ENCODE data around the gene PIAS1. TPM values are rescaled to one million over a fixed set of nuclear protein-coding genes. Genes with fewer than 3 reads are reported as not detected.

Gene PIAS1
- total RNA-seq, 1 experiment from 2014 or later = 25.9 TPM

- TF ChIP-seq TCF7L2 (IDR thresholded peaks at IDR 0.05; ENCODE audit: borderline replicate concordance, extremely low read depth, insufficient read depth, insufficient read length) (no peak), ZNF274 (IDR thresholded peaks at IDR 0.05; ENCODE audit: low read depth, low read length) (no peak), EGR1 (IDR thresholded peaks at IDR 0.05; ENCODE audit: low read depth) (no peak), POLR2AphosphoS5 (IDR thresholded peaks at IDR 0.05; ENCODE audit: low read depth, low read length) (no peak), CEBPB (IDR thresholded peaks at IDR 0.05; ENCODE audit: low read depth) (no peak), MAX (IDR thresholded peaks at IDR 0.05) (no peak), RAD21 (IDR thresholded peaks at IDR 0.05; ENCODE audit: low read depth) (no peak), JUND (IDR thresholded peaks at IDR 0.05) (no peak), ZBTB33 (IDR thresholded peaks at IDR 0.05; ENCODE audit: extremely low read depth, insufficient replicate concordance, low read length) (no peak), EZH2 (IDR thresholded peaks at IDR 0.05) (no peak)
Observed at GRCh38 chr15:68052431-68052830, 1.7 kb upstream of the PIAS1 start (continued).

GRCh38 chr15:68053001-68053400, 1.1 kb upstream of the PIAS1 start:
- Histone ChIP-seq H3K27ac (ENCODE audit: low read depth, low read length) (no peak overlapping the region), H3K4me3 (replicated peaks in 1 of 2; ENCODE audit: low read depth in 1 of 2, low read length in 2 of 2) (no peak overlapping the region), H3K79me2 (ENCODE audit: insufficient read depth, low read length) (peaks cover 38% of the 10 kb centered on the region), H3K4me1 (ENCODE audit: control insufficient read depth in 1 of 2, insufficient read depth in 2 of 2, low read length in 2 of 2) (peaks cover 9 to 15% of the 10 kb centered on the region in 2 experiments), H3K9ac (ENCODE audit: low read length) (no peak overlapping the region), H3K4me2 (ENCODE audit: low read length) (no peak overlapping the region), H4K20me1 (ENCODE audit: insufficient read depth) (peaks cover 7% of the 10 kb centered on the region; the same call in 1 of the 2 replicates), H3K36me3 (ENCODE audit: control insufficient read depth in 1 of 2, insufficient read depth in 2 of 2, low read length in 2 of 2) (no peaks in the 10 kb centered on the region), H3K9me3 (ENCODE audit: control insufficient read depth in 1 of 2, insufficient read depth in 1 of 2, low read depth in 1 of 2, low read length in 2 of 2) (no peaks in the 10 kb centered on the region), H3K27me3 (ENCODE audit: insufficient read depth, low read length) (no peaks in the 10 kb centered on the region), H3K9me2 (ENCODE audit: insufficient read depth) (no peaks in the 10 kb centered on the region), H2AFZ (ENCODE audit: low read depth, low read length, poor library complexity, severe bottlenecking) (peak overlapping the region; percentile 48)
- TF ChIP-seq EGR1 (IDR thresholded peaks at IDR 0.05; ENCODE audit: low read depth) = no peak
- no peak for TF ChIP-seq ZFX (IDR thresholded peaks at IDR 0.05)
- no peak for TF ChIP-seq REST (IDR thresholded peaks at IDR 0.05; ENCODE audit: low read depth)
- TF ChIP-seq RAD21 (IDR thresholded peaks at IDR 0.05; ENCODE audit: low read depth) = no peak
- TF ChIP-seq SRF (IDR thresholded peaks at IDR 0.05; ENCODE audit: low read depth) = no peak
- DNase-seq (ENCODE audit: low read depth, low spot score) (no peak), ATAC-seq (no peak)
- RAD21 ChIA-PET (ENCODE audit: low non-redundant PET in 1 of 2, low total read pairs in 2 of 2, uncharacterized antibody in 2 of 2, unreplicated experiment in 2 of 2) = no interaction called here
- BruUV-seq (replicated peaks) = no TSS peak
- POLR2A ChIA-PET = no interaction called here
- intact Hi-C loops (cut with micrococcal nuclease) = no loop called here
- CTCF ChIA-PET = interaction anchor here (1.2 kb wide), 1 partner anchor 190 kb away, joined by 3 read pairs; no protein-coding TSS in a partner anchor

Data from HCT116 (cell line).